CD14-positive monocyte (primary cell): ENCODE results near the gene PCNT. TPM values are rescaled to one million over a fixed set of nuclear protein-coding genes. Genes with fewer than 3 reads are reported as not detected.

Experiments used
- DNase-seq, 3 donors: peaks; one replicate each; pipeline ENCODE4 v3.0.0-alpha.2; 2011 to 2022
- H2AFZ ChIP-seq: 2 replicates; pipeline ENCODE4 v1.6.0; 2012; ENCODE audit warnings: mild to moderate bottlenecking, low read depth, low read length, inconsistent platforms; ENCODE audit not compliant: insufficient read depth, poor library complexity, severe bottlenecking
- H3K27ac ChIP-seq, 2 donors: 1 replicate in 1 of 2; 2 replicates in 1 of 2; pipeline ENCODE4 v1.5.1; 2012 to 2013; ENCODE audit warnings: low read length in 2 of 2, control low read depth in 1 of 2, inconsistent platforms in 1 of 2, low read depth in 1 of 2, mild to moderate bottlenecking in 1 of 2
- H3K27me3 ChIP-seq, 2 donors: one replicate each; pipeline versions ENCODE4 v1.6.0 to v1.6.1; 2011 to 2013; ENCODE audit warnings: low read length in 2 of 2; ENCODE audit not compliant: control insufficient read depth in 2 of 2, insufficient read depth in 2 of 2
- H3K36me3 ChIP-seq, 2 donors: replicated peaks in 1 of 2; 1 replicate in 1 of 2; 2 replicates in 1 of 2; pipeline versions ENCODE4 v1.5.1 to v1.6.1; 2012 to 2013; ENCODE audit warnings: low read length in 2 of 2, control low read depth in 1 of 2, inconsistent platforms in 1 of 2, mild to moderate bottlenecking in 1 of 2; ENCODE audit not compliant: insufficient read depth in 2 of 2, control insufficient read depth in 1 of 2
- H3K4me1 ChIP-seq, 2 donors: 1 replicate in 1 of 2; 2 replicates in 1 of 2; pipeline versions ENCODE4 v1.5.1 to v1.6.1; 2012 to 2013; ENCODE audit warnings: low read length in 2 of 2, control low read depth in 1 of 2, inconsistent platforms in 1 of 2, mild to moderate bottlenecking in 1 of 2, moderate library complexity in 1 of 2; ENCODE audit not compliant: insufficient read depth in 2 of 2, control insufficient read depth in 1 of 2
- H3K4me2 ChIP-seq: replicated peaks from 2 replicates; pipeline ENCODE3; 2012; ENCODE audit warnings: low read length, moderate library complexity, mild to moderate bottlenecking; ENCODE audit not compliant: poor library complexity, severe bottlenecking; ENCODE audit errors: extremely low read depth
- H3K4me3 ChIP-seq, 3 experiments: fragments of 200-600 bp in 1 of 3; sonication (generic) in 1 of 3; replicated peaks in 1 of 3; 1 replicate in 2 of 3; 2 replicates in 1 of 3; pipeline ENCODE4 v1.5.1; 2011 to 2013; ENCODE audit warnings: low read length in 3 of 3, mild to moderate bottlenecking in 3 of 3, control low read depth in 2 of 3, low read depth in 2 of 3, inconsistent platforms in 1 of 3, moderate library complexity in 1 of 3
- H3K79me2 ChIP-seq: 2 replicates; pipeline ENCODE4 v1.6.0; 2012; ENCODE audit warnings: mild to moderate bottlenecking, control low read depth, inconsistent platforms, low read length, moderate library complexity; ENCODE audit not compliant: insufficient read depth
- H3K9ac ChIP-seq: 2 replicates; pipeline ENCODE4 v1.6.0; 2017; ENCODE audit warnings: low read length, mild to moderate bottlenecking; ENCODE audit not compliant: insufficient read depth, poor library complexity, severe bottlenecking
- H3K9me3 ChIP-seq, 2 donors: replicated peaks in 1 of 2; 1 replicate in 1 of 2; 2 replicates in 1 of 2; pipeline versions ENCODE4 v1.5.1 to v1.6.1; 2012 to 2013; ENCODE audit warnings: low read length in 2 of 2, control low read depth in 1 of 2; ENCODE audit not compliant: control insufficient read depth in 1 of 2, insufficient read depth in 1 of 2
- H4K20me1 ChIP-seq: 2 replicates; pipeline ENCODE4 v1.6.0; 2012; ENCODE audit warnings: mild to moderate bottlenecking, low read length, control low read depth, moderate library complexity; ENCODE audit not compliant: insufficient read depth
- H3K27ac Mint-ChIP-seq, 7 donors: one replicate each; pipeline ENCODE4 v1.8.0; 2020; ENCODE audit warnings: mild to moderate bottlenecking in 7 of 7, mixed read lengths in 7 of 7, moderate library complexity in 6 of 7, inconsistent platforms in 2 of 7
- H3K27me3 Mint-ChIP-seq, 3 donors: one replicate each; pipeline ENCODE4 v1.8.0; 2021 to 2022; ENCODE audit warnings: low read depth in 3 of 3, mild to moderate bottlenecking in 3 of 3, mixed read lengths in 3 of 3, moderate library complexity in 3 of 3, inconsistent platforms in 1 of 3
- H3K36me3 Mint-ChIP-seq, 2 donors: one replicate each; pipeline ENCODE4 v1.8.0; 2020; ENCODE audit warnings: mixed read lengths in 2 of 2, inconsistent platforms in 1 of 2, mild to moderate bottlenecking in 1 of 2
- H3K4me1 Mint-ChIP-seq: one replicate; pipeline ENCODE4 v1.8.0; 2020; ENCODE audit warnings: mild to moderate bottlenecking, mixed read lengths
- H3K4me3 Mint-ChIP-seq, 2 donors: one replicate each; pipeline ENCODE4 v1.8.0; 2020; ENCODE audit warnings: mild to moderate bottlenecking in 2 of 2, mixed read lengths in 2 of 2, moderate library complexity in 1 of 2
- H3K9me3 Mint-ChIP-seq, 7 donors: one replicate each; pipeline ENCODE4 v1.8.0; 2020 to 2022; ENCODE audit warnings: mixed read lengths in 7 of 7, mild to moderate bottlenecking in 6 of 7, moderate library complexity in 6 of 7, inconsistent platforms in 2 of 7
- CTCF ChIP-seq: fragments of 200-600 bp; IDR thresholded peaks from one replicate; pipeline ENCODE4 v1.8.0; 2022; ENCODE audit warnings: antibody characterized with exemption, mild to moderate bottlenecking
- WGBS: methylation state at CpG from one replicate; pipeline ENCODE4 v1.1.5; 2013; ENCODE audit warnings: missing lambda C conversion rate; ENCODE audit not compliant: insufficient coverage; 5-methylcytosine and 5-hydroxymethylcytosine counted together
- intact Hi-C, 2 donors: fragments of 100-400 bp; cut with micrococcal nuclease; formaldehyde crosslinking; loops; one replicate each; pipeline versions ENCODE4 v1.15.0 to v1.15.1; 2023
- polyA plus RNA-seq, 3 donors: library from polyadenylated mRNA; depleted of rRNA in 1 of 3; unstranded in 2 of 3; stranded (reverse) in 1 of 3; fragments of 300-500 nt in 2 of 3; fragments of >200 nt in 1 of 3; fragmentation: Illumina TruSeq in 2 of 3; gene quantifications; 1 replicate in 2 of 3; 2 replicates in 1 of 3; pipeline ENCODE4 v1.2.3, GENCODE V29; 2012 to 2021

Gene PCNT
- polyA plus RNA-seq, 3 donors, result 4.2 to 16.3 (median 5.1) TPM

- DNase-seq, result no peak
- H3K4me3 ChIP-seq, result no peak overlapping the region
- H2AFZ ChIP-seq, result no peak overlapping the region
- Mint-ChIP-seq H3K9me3 (peaks cover 0 to 4% (median 0%) of the 10 kb centered on the region in 7 donors), H3K27me3 (peaks cover 0 to 1% (median 0%) of the 10 kb centered on the region in 3 donors), H3K4me1 (peaks cover 36% of the 10 kb centered on the region), H3K36me3 (peaks cover 6 to 30% of the 10 kb centered on the region in 2 donors), H3K27ac (peak overlapping the region in 3 of 7 donors; percentile 21 to 73 (median 49)), H3K4me3 (no peak overlapping the region)
- H3K9ac ChIP-seq, result no peak overlapping the region
- WGBS, result 93% methylated on average over 16 of the region's 20 CpGs
- peak overlapping the region in 1 of 2 donors; percentile 61 for H3K27ac ChIP-seq
- H3K36me3 ChIP-seq, result peaks cover 16 to 29% of the 10 kb centered on the region in 2 donors
- no peak overlapping the region for H3K4me2 ChIP-seq
- no peaks in the 10 kb centered on the region for H3K27me3 ChIP-seq
- no peaks in the 10 kb centered on the region for H4K20me1 ChIP-seq
- peaks cover 30 to 32% of the 10 kb centered on the region in 2 donors for H3K4me1 ChIP-seq
- no peak for TF ChIP-seq CTCF
- intact Hi-C loops, result no loop called here
- no peaks in the 10 kb centered on the region for H3K9me3 ChIP-seq
- peaks cover 51% of the 10 kb centered on the region for H3K79me2 ChIP-seq
Observed at GRCh38 chr21:46317710-46318463, 6.1 kb upstream of the PCNT start.

- no peaks in the 10 kb centered on the region for H3K27me3 ChIP-seq
- H3K79me2 ChIP-seq, result peaks cover 57% of the 10 kb centered on the region
- Mint-ChIP-seq H3K4me1 (peaks cover 40% of the 10 kb centered on the region), H3K27me3 (peaks cover 0 to 3% (median 0%) of the 10 kb centered on the region in 3 donors), H3K27ac (peak overlapping the region in 5 of 7 donors; percentile 18 to 73 (median 25)), H3K4me3 (no peak overlapping the region), H3K36me3 (peaks cover 4 to 26% of the 10 kb centered on the region in 2 donors), H3K9me3 (peaks cover 0 to 4% (median 0%) of the 10 kb centered on the region in 7 donors)
- H3K9me3 ChIP-seq, result no peaks in the 10 kb centered on the region
- H3K9ac ChIP-seq, result no peak overlapping the region
- no peaks in the 10 kb centered on the region for H4K20me1 ChIP-seq
- DNase-seq, result no peak
- no peak for TF ChIP-seq CTCF
- intact Hi-C loops, result no loop called here
- H3K4me1 ChIP-seq, result peaks cover 35 to 36% of the 10 kb centered on the region in 2 donors
- H3K36me3 ChIP-seq, result peaks cover 13 to 23% of the 10 kb centered on the region in 2 donors
- H3K4me3 ChIP-seq, result no peak overlapping the region
- 67% methylated on average over 2 of the region's 4 CpGs for WGBS
- H3K27ac ChIP-seq, result peak overlapping the region in 1 of 2 donors; percentile 61
- H2AFZ ChIP-seq, result no peak overlapping the region
- H3K4me2 ChIP-seq, result no peak overlapping the region
Observed at GRCh38 chr21:46318464-46318845, 5.5 kb upstream of the PCNT start.
